Measurements from ENCODE around the gene ATIC.

ATIC gene

GRCh38 chr2:215399067-215399716 is 87.3 kb downstream of the ATIC start:
- DNase-seq (ENCODE audit: low spot score): no peak

Measured in Ammon's horn (tissue), 1 donor.